Vagina (tissue), 2 donors: ENCODE data around the gene SPOCK3.

Experiments
- CTCF ChIP-seq, 3 experiments: fragments of 450-650 bp in 2 of 3; fragments of 200-600 bp in 1 of 3; sonication (generic) in 1 of 3; IDR thresholded peaks; one replicate each; pipeline ENCODE4 v1.5.1; 2017 to 2019; ENCODE audit warnings: antibody characterized with exemption in 3 of 3, mild to moderate bottlenecking in 2 of 3, moderate library complexity in 2 of 3
- POLR2A ChIP-seq, 2 donors: fragments of 450-650 bp; IDR thresholded peaks; one replicate each; pipeline ENCODE4 v1.6.1; 2017; ENCODE audit warnings: antibody characterized with exemption in 2 of 2, mild to moderate bottlenecking in 2 of 2, moderate library complexity in 2 of 2
- POLR2AphosphoS5 ChIP-seq, 2 donors: sonication (generic); formaldehyde crosslinking; IDR thresholded peaks; one replicate each; pipeline ENCODE4 v1.9.0; 2017; ENCODE audit warnings: antibody characterized with exemption in 2 of 2, mild to moderate bottlenecking in 2 of 2, low read depth in 1 of 2; ENCODE audit not compliant: insufficient read depth in 1 of 2

- TF ChIP-seq POLR2A (IDR thresholded peaks at IDR 0.05) = no peak
- no peak for TF ChIP-seq CTCF (IDR thresholded peaks at IDR 0.05)
- TF ChIP-seq POLR2AphosphoS5 (IDR thresholded peaks at IDR 0.05; ENCODE audit: insufficient read depth in 1 of 2, low read depth in 1 of 2) = no peak
These were observed 131.8 kb downstream of the SPOCK3 start for GRCh38 chr4:167102475-167102874.
